Mononuclear cell (primary cell): Measurements from ENCODE around the gene SLC6A6. TPM values are rescaled to one million over a fixed set of nuclear protein-coding genes. Genes with fewer than 3 reads are reported as not detected.
"Not testable (repeated sequence)": the region's sequence is repeated elsewhere in the genome, so short reads cannot be mapped to it uniquely, and the experiment has no call there.

Source experiments
- H3K27me3 ChIP-seq: 2 replicates; pipeline ENCODE4 v1.6.0; 2011; ENCODE audit warnings: low read length, control low read depth; ENCODE audit not compliant: insufficient read depth
- H3K4me1 ChIP-seq: 2 replicates; pipeline ENCODE4 v1.5.1; 2011; ENCODE audit warnings: mild to moderate bottlenecking, low read length, control low read depth; ENCODE audit not compliant: insufficient read depth
- H3K4me3 ChIP-seq: 2 replicates; pipeline ENCODE4 v1.5.1; 2011; ENCODE audit warnings: mild to moderate bottlenecking, low read length, moderate library complexity
- H3K9me3 ChIP-seq: 2 replicates; pipeline ENCODE4 v1.5.1; 2011; ENCODE audit warnings: low read depth, mild to moderate bottlenecking, control low read depth, low read length
- total RNA-seq: library from RNA; depleted of rRNA; stranded (reverse); fragments of >200 nt; gene quantifications from one replicate; pipeline ENCODE4 v1.2.3, GENCODE V29; 2012

SLC6A6 gene
- total RNA-seq, 1 donor, result 53.7 TPM

DNA sequence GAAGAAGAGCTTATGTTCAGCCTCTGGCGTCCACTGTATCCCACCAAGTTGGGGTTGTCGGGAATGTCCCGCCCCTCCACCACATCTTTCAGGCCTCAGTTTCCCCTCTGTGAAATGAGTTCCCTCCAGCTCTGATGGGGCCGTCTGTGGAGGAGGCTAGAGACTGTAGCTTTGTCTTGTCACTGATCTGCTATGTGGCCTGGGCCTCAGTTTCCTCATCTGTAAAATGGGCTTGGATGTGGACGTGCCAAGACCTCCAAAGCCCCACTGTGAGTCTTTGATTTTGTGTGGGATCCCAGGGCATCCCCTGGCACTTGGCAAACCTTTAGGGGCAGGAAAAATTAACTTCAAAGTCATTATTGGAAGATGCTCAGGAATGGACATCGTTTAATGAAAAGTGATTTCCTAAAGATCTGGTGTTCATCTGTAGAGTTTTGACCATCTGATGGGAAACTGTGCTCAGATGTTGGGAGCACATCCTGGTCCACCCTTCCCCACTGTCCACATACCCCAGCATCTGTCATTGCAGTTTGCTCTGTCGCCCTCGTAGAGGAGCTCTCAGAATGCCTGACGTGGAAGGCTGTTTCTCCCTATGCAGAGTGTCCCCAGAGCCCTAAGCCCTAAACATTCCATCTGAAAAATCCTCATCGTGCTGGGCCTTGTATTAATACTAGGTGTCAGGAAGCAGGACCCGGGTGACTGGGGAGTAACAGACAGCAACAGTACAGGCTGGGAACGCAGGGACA is 28.5 kb downstream of the SLC6A6 start:
- Histone ChIP-seq H3K4me1 (peaks cover 100% of the 10 kb centered on the region), H3K9me3 (no peaks in the 10 kb centered on the region), H3K27me3 (no peaks in the 10 kb centered on the region), H3K4me3 (peak overlapping the region; percentile 1)

DNA sequence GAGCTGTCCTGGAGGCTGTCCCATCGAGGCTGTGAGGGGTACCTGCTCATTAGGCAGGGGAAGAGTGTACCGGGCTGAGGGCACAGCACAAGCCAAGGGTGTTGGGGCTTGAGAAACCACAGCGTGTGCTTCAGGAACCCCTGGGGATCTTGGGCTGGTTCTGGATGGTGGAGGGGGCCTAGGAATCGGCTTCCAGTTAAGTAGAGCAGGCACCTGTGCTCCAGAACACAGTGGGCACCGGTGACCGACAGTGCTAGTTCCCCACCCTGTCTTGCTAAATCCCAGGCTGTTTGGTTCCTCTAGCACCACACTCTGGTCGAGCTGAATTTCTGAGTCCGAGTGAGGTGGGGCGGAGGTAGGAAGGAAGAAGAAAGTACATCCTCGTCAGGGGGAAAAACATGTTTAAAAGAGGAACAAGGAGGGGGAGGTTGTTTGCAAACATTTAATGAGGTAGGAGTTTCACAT is 29.1 kb downstream of the SLC6A6 start:
- H3K27me3 ChIP-seq, result no peaks in the 10 kb centered on the region
- H3K4me3 ChIP-seq, result peak overlapping the region; percentile 1

DNA sequence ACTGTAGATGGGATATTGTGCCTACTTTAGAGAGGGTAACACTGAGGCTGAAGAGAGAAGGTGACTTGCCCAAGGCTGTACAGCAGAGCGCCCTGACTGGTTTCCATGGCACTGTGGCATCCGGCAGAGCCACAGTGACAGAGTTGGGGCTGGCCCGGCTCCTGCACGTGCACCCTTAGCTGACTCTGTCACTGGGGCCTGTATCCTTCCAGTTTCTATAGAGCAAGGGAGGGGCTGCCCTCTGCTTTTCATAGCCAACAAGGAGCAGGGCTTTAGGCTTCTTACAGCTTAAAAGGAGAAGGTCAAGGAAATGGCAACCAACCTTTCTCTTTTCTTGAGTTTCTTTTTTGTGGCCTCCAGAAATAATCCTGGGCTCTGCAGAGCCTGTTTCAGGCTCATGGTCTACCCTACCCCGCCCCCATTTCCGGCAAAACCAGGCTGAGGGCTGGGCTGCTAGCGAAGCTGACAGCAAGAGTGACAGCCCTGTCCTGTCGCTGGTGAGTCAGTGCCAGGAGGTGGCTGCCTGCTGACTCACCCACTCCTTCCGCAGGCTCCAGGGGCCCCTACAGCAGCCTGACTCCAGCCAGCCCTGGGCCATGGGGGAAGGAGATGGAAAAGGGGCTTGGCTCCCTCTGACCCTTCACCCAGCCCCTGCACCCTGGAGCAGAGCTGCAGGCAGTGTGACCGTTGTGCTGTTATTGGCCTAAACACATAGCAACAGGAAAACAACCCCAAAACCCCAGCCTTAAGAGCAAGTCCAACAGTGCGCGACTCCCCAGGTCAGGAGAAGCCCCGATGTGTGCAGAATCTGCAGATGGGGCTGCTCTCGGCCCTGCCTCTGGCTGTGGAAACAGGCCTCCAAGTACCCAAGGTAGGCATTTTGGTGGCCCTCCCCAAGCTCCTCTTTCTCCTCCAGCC is 29.8 kb downstream of the SLC6A6 start:
- H3K4me3 ChIP-seq, result peak overlapping the region; percentile 7
- no peaks in the 10 kb centered on the region for H3K9me3 ChIP-seq
- no peaks in the 10 kb centered on the region for H3K27me3 ChIP-seq
- H3K4me1 ChIP-seq, result peaks cover 100% of the 10 kb centered on the region

More for the DNA sequence above, 29.1 kb downstream of the SLC6A6 start:
- Histone ChIP-seq H3K9me3 (no peaks in the 10 kb centered on the region), H3K4me1 (peaks cover 100% of the 10 kb centered on the region)

DNA sequence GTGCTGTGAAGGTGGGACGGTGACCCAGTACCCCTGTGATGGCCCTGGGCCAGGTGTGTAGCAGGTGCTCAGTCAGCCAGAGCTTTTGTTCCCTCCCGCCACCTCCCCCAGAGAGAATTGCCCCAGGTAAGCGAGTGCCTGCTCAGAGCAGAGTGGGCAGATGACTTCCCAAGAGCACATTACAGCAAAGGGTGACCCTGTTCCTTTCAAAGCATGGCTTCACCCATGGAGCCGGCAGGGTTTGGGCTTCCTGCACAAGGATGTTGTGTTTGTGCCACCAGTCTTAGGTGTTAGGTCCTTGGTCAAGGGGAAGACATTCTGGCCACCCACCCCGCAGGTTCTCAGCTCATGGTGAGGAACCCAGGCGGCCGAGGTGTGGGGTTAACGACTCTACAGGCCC is 30.7 kb downstream of the SLC6A6 start:
- H3K4me3 ChIP-seq, result peak overlapping the region; percentile 7
- no peaks in the 10 kb centered on the region for H3K27me3 ChIP-seq
- no peaks in the 10 kb centered on the region for H3K9me3 ChIP-seq
- peaks cover 95% of the 10 kb centered on the region for H3K4me1 ChIP-seq

DNA sequence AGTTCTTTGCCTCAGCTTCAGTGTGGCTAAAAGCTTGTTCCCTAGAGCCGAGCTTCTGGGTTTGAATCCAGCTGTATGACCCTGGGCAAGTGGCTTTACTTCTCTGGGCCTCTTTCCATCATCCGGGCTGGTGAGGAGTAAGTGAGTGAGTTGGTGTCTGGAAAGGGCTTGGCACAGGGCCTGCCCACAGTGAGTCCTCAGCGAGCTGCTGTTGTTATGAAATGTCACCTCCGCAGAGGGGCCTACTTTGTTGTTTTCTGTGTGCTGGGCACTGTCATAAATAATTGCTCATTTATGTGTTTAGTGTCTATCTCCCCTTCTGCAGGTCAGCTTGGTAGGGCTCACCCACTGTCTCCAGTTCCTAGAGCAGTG is 31.7 kb downstream of the SLC6A6 start:
- Histone ChIP-seq H3K9me3 (no peaks in the 10 kb centered on the region), H3K4me1 (peaks cover 95% of the 10 kb centered on the region), H3K4me3 (no peak overlapping the region), H3K27me3 (no peaks in the 10 kb centered on the region)

DNA sequence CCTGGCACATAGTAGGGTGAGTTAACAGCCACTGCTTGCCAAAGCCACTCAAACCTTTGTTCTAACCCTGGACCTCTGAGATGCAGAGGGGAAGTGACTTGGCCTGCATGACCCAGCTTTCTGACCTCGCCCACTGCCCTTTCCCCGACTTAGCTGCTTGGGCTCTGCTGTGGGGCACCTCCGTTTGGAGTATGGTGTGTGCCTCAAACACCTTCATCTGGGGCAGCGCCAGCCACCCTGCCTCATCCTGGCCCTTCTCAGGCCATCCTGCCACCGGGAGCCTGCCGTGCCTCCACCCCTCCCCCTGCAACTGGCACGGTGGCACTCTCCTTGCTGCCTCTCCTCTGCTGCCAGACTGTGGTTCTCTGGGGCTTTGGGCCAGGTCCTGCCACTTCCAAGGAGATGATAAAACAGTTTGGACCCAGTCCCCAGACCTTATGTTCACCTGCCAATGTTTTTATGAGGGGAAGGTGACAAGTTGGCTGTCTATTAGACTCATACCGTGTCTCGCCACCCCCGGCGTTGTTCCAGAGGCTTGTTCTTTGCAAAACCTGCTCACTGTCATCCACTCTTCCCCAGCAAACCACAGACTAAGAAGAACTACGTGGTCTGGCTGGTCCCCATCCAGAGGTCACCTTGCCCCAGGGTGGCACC is 32.2 kb downstream of the SLC6A6 start:
- H3K4me3 ChIP-seq, result no peak overlapping the region

DNA sequence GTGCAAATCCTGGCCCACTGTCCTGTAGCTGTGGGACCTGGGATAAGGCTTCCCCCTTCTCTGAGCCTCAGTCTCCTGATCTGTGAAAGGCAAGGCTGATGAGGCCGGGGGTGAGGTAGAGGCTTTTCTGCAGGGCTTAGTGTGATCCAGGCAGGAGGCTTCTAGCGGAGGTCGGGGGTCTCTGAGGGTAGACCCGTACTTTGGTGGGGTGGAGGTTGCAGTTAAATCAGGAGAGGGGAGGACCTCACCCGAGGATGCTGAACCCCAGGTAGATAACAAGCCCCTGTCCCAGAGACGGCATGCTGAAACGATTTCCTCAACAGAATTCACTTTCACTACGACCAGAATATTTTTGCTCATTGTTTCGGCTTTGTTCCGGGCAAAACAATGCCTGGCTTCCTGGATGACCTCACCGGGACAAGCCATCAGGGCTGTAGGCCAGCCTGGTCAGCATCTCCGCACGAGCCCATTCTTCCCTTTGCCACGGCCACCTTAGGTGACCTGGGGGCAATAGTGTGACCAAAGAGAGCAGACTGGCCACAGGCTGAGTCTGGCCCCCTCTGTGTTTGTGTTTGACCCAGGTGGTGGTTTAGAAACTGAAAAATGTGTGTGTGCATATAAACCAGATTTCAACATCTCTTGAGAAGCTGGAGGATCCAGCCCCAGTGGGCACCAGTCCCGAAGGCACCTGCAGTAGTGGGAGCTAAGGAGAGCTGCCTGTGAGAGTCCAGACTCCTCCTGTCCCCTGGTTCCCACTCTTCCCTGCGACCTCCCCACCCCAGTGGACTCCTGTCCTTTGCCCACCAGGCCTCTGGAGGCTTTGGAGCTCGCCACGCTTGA is 33.0 kb downstream of the SLC6A6 start:
- no peak overlapping the region for H3K4me3 ChIP-seq
- peaks cover 95% of the 10 kb centered on the region for H3K4me1 ChIP-seq

More for the DNA sequence above, 32.2 kb downstream of the SLC6A6 start:
- no peaks in the 10 kb centered on the region for H3K9me3 ChIP-seq
- no peaks in the 10 kb centered on the region for H3K27me3 ChIP-seq
- H3K4me1 ChIP-seq, result peaks cover 95% of the 10 kb centered on the region

DNA sequence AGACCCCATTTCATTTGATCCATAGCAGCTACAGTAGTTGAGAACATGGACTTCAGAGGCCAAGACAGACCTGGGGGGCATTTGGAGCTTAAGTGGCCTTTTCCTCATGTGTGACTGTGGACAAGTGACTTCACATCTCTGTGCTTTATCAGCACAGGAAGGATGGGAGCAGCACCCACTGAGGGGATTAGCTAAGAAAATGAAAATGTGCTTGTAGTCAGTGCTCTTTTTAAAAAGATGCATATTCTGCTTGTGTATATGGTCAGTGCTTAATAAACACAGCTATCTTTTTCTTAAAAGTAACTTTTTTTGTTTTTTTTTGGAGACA is 34.5 kb downstream of the SLC6A6 start:
- peaks cover 95% of the 10 kb centered on the region for H3K4me1 ChIP-seq
- no peaks in the 10 kb centered on the region for H3K9me3 ChIP-seq
- H3K27me3 ChIP-seq, result no peaks in the 10 kb centered on the region
- no peak overlapping the region for H3K4me3 ChIP-seq

More for the DNA sequence above, 33.0 kb downstream of the SLC6A6 start:
- no peaks in the 10 kb centered on the region for H3K9me3 ChIP-seq
- no peaks in the 10 kb centered on the region for H3K27me3 ChIP-seq

DNA sequence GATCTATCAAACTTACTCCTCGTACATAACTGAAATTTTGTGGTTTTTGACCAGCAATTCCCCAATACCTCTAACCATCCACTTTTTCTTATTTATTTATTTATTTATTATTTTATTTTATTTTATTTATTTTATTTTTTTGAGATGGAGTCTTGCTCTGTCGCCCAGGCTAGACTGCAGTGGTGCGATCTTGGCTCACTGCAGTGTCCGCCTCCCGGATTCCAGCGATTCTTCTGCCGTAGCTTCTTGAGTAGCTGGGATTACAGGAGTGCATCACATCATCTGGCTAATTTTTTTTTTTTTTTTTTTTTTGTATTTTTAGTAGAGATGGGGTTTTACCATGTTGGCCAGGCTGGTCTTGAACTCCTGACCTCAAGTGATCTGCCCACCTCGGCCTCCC is 35.3 kb downstream of the SLC6A6 start:
- not testable (repeated sequence) for H3K9me3 ChIP-seq, H3K27me3 ChIP-seq, H3K4me3 ChIP-seq
- peaks cover 88% of the 10 kb centered on the region for H3K4me1 ChIP-seq

DNA sequence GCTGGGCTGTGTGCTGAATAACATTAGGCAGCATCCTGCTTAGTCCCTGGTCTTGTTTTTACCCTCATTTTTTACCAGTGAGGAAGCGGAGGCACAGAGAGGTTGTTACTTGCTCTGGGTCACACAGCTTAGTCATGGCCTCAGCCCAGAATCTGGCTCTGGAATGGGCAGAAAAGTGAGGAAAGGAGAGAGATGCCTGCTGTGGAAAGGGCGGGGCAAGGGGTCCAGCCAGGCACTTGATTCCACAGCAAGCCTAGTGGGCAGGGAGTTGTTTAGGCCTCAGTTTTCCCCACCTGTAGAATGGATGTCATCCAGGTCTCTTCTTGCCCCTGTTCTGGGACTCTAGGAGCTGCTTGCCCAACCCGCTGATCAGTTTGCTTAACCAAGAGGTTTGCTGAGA is 35.9 kb downstream of the SLC6A6 start:
- Histone ChIP-seq H3K27me3 (no peaks in the 10 kb centered on the region), H3K4me1 (peaks cover 82% of the 10 kb centered on the region), H3K4me3 (no peak overlapping the region), H3K9me3 (no peaks in the 10 kb centered on the region)

DNA sequence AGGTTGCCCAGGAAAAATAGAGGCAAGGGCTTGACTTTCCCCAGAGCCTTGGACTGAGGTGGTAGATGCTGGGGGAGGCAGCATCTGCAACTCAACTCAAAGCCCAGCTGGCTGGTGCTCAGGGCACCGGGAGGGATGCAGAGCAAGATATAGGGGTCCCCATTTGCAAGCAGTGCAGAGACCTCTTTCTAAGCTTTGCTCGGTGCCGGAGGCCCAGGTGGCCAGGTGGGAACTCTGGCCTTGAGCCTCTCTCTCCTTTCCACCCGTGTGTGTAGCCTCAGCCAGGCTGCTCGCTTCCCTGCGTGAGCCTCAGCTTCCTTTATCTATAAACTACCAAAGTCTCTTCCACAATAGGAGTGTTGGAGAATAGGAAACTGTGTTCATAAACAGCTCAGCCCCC is 36.5 kb downstream of the SLC6A6 start:
- H3K4me1 ChIP-seq, result peaks cover 75% of the 10 kb centered on the region

DNA sequence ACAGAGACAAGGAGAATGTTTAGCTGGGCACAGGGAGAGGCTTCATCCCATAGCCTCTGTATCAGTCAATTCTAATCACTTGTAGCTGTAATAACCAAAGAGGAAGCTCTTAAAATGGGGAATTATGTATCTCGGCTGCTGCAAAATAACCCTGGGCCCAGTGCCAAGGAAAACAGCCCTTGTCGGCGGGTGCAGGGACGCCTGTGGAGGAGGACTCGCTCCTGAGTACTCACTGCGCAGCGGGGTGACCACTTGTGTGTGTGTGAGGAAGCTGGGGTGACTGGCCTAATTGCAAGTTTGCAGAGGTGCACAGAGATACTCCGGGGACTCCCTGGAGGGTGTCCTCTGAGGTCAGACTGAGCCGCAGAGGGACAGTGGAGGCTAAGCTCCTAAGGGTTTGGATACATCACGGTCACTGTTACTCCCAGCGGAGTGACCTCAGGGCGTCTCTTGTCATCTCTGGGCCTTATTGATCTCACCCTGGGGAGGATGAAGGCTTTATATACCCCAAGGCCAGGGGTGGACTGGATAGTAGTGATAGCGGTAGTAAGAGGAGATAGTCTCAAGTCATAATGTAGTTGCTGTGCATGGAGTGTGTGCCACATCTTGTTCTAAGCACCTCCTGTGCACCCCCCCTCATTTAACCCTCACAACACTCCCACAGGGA is 37.2 kb downstream of the SLC6A6 start:
- Histone ChIP-seq H3K4me3 (no peak overlapping the region), H3K4me1 (peaks cover 68% of the 10 kb centered on the region)

More for the DNA sequence above, 36.5 kb downstream of the SLC6A6 start:
- Histone ChIP-seq H3K9me3 (no peaks in the 10 kb centered on the region), H3K27me3 (no peaks in the 10 kb centered on the region), H3K4me3 (no peak overlapping the region)

DNA sequence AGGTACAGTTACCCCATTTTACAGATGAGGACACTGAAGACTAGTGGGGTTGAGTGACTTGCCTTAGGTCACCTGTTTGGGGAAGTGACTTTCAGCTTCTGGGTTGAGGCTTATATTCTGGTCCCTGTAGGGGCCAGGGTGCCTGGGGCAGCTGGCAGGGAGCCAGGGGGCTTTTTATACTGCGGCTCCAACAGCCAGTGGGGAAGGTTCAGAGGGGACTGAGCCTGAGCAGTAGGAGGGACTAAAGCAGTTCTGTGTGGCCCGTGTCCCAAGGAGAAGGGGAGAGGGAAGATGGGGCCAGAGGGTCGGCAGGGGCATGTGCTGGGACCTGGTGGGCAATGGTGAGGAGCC is 37.7 kb downstream of the SLC6A6 start:
- Histone ChIP-seq H3K27me3 (no peaks in the 10 kb centered on the region), H3K9me3 (no peaks in the 10 kb centered on the region), H3K4me1 (peaks cover 63% of the 10 kb centered on the region), H3K4me3 (no peak overlapping the region)

More for the DNA sequence above, 37.2 kb downstream of the SLC6A6 start:
- Histone ChIP-seq H3K9me3 (no peaks in the 10 kb centered on the region), H3K27me3 (no peaks in the 10 kb centered on the region)
